SKM-1 (cell line): ENCODE measurements around the gene IGF2R.

Experiments used
- DNase-seq: peaks from one replicate; lab custom pipeline; 2025; ENCODE audit not compliant: unreplicated experiment; lab: John Stamatoyannopoulos, UW

IGF2R gene

DNA sequence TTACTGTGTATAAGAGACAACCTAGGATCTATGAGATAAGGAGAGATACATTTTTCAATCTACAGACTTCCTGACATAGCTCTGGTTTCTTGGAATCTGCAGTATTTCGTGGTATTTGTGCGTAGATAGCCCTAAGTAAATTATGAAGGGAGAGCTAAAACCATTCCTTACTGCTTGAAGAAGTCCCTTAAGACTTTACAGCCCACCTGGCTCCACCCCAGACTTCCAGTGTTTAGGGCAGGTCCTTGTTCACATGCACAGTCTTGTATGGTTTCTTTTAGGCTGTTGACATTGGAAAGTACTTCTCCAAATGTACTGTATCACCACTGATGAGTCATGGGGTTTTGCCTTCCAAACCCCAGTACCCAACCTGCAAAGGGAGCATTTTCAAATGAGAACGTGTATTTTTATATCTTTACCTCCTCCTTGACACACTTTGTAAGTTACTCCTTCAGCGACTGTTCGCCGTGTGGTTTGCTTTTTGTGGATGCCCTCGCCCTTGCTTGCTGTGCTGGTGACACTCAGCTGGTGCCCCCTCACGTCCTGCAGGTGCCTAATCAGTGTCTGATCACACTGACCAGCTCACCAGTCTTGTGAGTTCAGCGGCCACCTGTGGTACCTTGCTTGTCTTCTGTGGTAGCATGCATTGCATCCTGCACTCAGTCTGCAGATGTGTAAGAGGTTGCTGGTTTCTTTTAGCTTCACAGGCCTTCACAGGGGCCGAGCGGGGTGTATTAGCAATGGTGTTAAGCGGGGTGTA lies 73.3 kb downstream of the IGF2R start:
- DNase-seq: no peak

- DNase-seq: no peak
Measured at GRCh38 chr6:160042788-160043301, 74.0 kb downstream of the IGF2R start.

DNA sequence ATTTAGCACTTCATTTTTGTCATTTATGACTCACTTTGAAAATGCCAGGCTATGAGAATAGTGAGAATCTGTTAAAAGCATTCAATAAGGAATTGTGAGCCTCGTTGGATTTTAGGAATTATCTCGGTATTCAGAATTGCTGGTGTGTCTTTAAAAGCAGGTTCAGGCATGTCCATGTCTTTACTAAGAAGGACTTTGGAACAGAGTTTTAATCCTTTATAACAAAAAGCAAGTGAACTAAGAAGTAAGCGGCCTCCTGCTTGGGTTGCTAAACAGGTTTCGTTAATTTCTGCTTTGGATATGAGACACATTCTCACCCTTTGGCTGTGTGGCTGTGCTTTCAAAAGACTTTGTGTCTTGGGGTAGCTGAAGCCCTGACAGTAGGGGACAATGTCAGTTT lies 74.9 kb downstream of the IGF2R start:
- no peak for DNase-seq

- DNase-seq: no peak
Measured at GRCh38 chr6:160044687-160045086, 75.8 kb downstream of the IGF2R start.

- DNase-seq: no peak
Measured at GRCh38 chr6:160048471-160048870, 79.6 kb downstream of the IGF2R start.

- no peak for DNase-seq
Measured at GRCh38 chr6:160049346-160049745, 80.5 kb downstream of the IGF2R start.

DNA sequence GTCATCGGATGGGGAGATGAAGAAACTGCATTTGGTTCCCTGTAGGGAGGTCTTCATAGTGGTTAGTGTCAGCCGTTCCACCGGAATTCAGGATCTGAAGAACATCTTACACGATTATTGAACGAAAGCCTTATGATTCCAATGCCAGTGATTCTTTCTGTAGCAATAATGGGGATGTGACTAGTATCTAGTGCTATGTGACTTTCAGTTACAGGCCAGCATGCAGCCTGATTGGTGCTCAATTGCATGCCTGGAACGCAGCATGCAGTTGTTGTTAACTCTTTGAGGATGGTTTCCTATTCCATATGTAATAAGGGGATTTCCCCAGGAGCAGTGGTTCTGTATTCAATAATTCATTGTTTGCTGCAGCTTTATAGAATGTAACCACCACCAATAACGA lies 81.1 kb downstream of the IGF2R start:
- DNase-seq: no peak

GRCh38 chr6:160051390-160051789 lies 82.5 kb downstream of the IGF2R start:
- no peak for DNase-seq

GRCh38 chr6:160054271-160054670 lies 85.4 kb downstream of the IGF2R start:
- DNase-seq: no peak

DNA sequence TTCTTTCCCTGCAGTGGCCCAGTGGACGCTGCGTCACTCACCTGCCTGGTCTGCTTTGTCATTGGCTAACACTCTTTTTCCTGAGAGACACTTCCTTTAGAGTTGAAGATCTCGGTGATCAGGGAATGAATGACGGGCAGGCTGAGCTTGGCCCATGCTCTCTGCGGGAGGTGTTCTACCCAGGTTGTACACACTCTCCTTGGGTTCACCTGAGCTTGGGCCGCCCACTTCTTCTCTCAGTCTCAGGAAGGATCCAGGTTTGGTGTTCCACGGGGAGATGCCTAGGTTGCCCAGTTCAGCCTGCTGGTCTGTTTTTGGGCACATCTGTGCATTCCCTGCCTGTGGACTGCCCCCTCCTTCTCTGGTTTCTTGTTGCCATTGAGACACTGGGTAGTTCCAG lies 86.0 kb downstream of the IGF2R start:
- DNase-seq: no peak

DNA sequence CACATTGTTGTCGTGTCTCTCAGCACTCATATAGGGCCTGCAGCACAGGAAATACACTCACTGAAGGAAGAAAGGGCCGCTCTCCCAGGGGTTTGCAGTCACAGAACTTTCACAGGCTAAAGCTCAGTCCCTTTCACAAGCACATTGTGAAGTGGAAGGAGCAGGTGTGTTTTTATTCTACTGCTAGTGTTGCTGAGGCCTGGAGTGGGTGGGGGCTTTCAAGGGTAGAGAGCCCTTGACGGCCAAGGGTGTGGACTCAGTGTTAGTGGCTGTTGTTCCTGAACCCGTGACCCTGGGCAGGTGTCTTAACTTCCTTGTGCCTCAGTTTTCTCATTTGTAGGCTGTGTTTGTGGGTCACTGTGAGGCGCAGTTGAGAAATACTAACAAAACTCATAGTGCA lies 86.5 kb downstream of the IGF2R start:
- DNase-seq: no peak

GRCh38 chr6:160055813-160056212 lies 86.9 kb downstream of the IGF2R start:
- DNase-seq: no peak

DNA sequence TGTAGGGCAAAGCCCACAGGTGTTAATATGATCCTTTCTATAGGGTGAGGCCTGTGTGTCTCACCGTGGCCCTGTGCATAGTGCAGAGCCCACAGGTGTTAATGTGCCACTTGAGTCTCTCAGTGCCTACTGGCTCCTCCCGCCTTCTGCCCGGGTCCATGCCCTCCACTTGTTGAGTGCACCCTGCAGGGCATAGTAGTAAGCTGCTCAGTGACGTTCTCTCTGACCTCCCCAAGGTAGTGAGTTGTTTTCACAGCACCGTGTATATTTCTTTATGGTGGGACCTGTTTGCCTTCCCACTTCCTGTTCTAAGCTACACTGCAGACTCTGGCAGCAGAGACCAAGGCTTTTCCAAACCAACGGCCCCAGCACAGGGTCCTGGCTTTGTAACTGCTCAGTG lies 88.2 kb downstream of the IGF2R start:
- no peak for DNase-seq

GRCh38 chr6:160058603-160059215 lies 89.8 kb downstream of the IGF2R start:
- DNase-seq: no peak

DNA sequence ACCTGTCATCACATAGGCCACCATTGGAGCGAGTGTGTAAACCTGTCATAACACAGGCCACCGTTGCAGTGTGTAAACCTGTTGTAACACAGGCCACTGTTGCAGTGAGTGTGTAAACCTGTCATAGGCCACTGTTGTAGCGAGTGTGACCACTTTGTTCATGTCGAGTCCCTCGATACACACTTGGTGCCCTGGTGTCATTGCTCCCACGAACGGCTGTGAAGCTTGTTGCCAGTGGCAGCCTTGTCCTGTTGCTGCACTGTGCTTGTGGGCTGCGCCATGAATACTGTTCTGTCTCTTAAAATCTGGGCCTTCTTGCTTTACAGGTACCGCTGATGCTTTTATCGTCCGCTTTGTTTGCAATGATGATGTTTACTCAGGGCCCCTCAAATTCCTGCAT lies 91.3 kb downstream of the IGF2R start:
- DNase-seq: no peak

- DNase-seq: no peak
Measured at GRCh38 chr6:160060920-160061447, 92.1 kb downstream of the IGF2R start.

DNA sequence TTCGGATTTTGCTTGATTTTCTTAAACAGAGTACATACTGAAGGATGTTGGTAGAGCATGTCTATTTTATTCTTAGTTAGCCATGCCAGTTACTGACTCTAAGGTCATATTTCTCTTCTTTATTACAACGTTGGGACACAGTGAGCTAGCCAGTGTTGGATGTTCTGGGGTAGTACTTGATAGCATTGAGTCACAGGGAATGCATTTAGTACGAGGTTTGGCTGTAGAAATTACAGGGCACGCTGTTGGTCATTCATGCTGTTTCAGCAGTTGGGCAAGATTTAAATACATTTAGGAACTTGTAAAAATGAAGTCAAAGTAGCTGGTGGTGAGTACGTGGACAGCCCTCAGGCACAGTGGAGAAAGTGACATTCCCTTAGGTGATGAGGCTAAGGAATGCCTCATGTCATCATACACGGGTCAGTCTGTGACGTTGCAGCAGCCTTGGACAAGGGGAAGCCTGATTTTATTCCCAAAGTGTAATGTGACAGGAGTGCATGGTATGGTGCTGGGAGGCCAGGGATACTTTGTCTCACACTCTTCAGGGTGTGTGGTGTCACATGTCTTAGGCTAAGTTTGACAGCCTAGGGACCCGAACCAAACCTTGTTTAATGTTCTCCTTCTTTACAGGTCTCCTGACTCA lies 95.0 kb downstream of the IGF2R start:
- DNase-seq: no peak

DNA sequence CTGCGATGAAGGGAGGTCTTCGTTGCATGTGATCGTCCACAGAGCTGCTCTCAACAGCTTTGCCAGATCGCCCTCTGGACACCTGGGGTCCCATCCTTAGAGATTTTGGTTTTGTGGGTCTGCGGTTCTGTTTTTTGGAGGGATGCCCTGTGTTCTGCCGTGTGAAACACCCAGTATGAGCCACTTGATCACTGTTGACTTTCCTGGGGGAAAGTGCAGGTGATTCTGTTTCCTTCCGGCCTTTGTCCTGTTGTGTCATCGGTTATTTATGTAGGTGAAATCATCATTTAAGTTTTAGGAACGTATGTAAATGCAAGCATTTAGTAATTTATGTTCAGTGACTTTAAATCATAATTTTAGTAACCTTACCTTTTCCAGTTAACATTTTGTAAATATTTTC lies 96.3 kb downstream of the IGF2R start:
- DNase-seq: no peak

- DNase-seq: no peak
Measured at GRCh38 chr6:160067564-160067963, 98.7 kb downstream of the IGF2R start.

DNA sequence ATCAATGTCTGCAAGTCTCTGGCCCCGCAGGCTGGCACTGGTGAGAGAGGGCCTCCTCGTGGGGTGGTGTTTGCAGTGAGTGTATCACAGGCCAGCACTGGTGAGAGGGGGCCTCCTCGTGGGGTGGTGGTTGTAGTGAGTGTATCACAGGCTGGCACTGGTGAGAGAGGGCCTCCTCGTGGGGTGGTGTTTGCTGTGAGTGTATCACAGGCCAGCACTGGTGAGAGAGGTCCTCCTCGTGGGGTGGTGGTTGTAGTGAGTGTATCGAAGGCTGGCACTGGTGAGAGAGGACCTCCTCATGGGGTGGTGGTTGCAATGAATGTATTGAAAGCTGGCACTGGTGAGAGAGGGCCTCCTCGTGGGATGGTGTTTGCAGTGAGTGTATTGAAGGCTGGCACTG lies 99.5 kb downstream of the IGF2R start:
- DNase-seq: no peak

DNA sequence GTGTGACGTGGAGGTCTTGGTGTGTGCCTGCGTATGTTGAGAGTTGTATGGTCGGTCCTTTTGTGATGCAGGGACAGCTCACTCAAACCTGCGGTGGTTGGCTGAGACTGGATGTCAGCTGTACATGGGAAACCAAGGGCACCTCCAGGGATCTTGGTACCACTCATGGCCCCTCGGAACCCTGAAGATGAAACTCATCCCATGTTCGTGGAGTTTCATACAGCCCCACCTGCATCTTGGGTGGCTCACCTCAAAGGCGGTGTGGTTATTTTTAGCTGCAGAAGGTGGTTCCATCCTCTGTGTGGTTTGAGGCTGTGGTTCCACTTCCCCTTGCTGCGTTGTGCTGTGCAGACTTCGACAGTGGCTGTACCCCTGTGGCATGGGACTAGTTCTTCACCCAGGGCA lies 100.2 kb downstream of the IGF2R start:
- no peak for DNase-seq

- no peak for DNase-seq
Measured at GRCh38 chr6:160069459-160069858, 100.6 kb downstream of the IGF2R start.
